GM12892 (cell line): Measurements from ENCODE around the gene PRR20G.

Experiments
- POLR2A ChIP-seq: IDR thresholded peaks from 2 replicates; pipeline ENCODE4 v1.6.1; 2011; ENCODE audit warnings: low read depth, low read length, control low read depth
- POLR2AphosphoS5 ChIP-seq: IDR thresholded peaks from 2 replicates; pipeline ENCODE4 v1.6.1; 2011; ENCODE audit warnings: low read depth, low read length, control low read depth
- TAF1 ChIP-seq: IDR thresholded peaks from 2 replicates; pipeline ENCODE4 v1.6.1; 2011; ENCODE audit warnings: low read depth, mild to moderate bottlenecking, control low read depth, low read length, borderline replicate concordance

- no peak for TF ChIP-seq POLR2A
- no peak for TF ChIP-seq TAF1
- no peak for TF ChIP-seq POLR2AphosphoS5
These were observed 49.2 kb downstream of the PRR20G start for GRCh38 chr3:127238602-127239001.
